SU-DHL-6 (cell line): ENCODE data around the gene ZNF516.

Source experiments
- CTCF ChIP-seq: fragments of 200-600 bp; sonication (generic); IDR thresholded peaks from one replicate; pipeline ENCODE4 v1.5.1; 2017; ENCODE audit warnings: antibody characterized with exemption, mild to moderate bottlenecking, low read length, moderate library complexity; ENCODE audit not compliant: insufficient read depth, poor library complexity, severe bottlenecking
- EZH2phosphoT487 ChIP-seq: fragments of 200-600 bp; sonication (generic), shearing (Covaris generic); conservative IDR thresholded peaks from 2 replicates; pipeline ENCODE4 v1.6.1; 2018; ENCODE audit warnings: mild to moderate bottlenecking, antibody characterized with exemption, low read length, moderate library complexity, mixed read lengths

GRCh38 chr18:76428396-76429261, 66.4 kb downstream of the ZNF516 start:
- TF ChIP-seq CTCF (no peak), EZH2phosphoT487 (no peak)
